Body of pancreas (tissue), 4 donors: ENCODE data around the gene CDKN1C. TPM values are rescaled to one million over a fixed set of nuclear protein-coding genes. Genes with fewer than 3 reads are reported as not detected.

Source experiments
- ATAC-seq: fragments of 150-250 bp; one replicate; pipeline ENCODE4 v1.9.1; 2016
- DNase-seq, 4 donors: peaks; one replicate each; pipeline ENCODE4 v3.0.0-alpha.2; 2019
- H3K27ac ChIP-seq, 4 donors: fragments of 200-600 bp; sonication (generic); 1 replicate in 3 of 4; 2 replicates in 1 of 4; pipeline versions ENCODE4 v1.5.1 to v1.6.1; 2016 to 2019; ENCODE audit warnings: mild to moderate bottlenecking in 1 of 4, mixed read lengths in 1 of 4, moderate library complexity in 1 of 4
- H3K27me3 ChIP-seq, 2 donors: fragments of 200-600 bp; sonication (generic); one replicate each; pipeline ENCODE4 v1.6.0; 2016; ENCODE audit warnings: mild to moderate bottlenecking in 1 of 2
- H3K36me3 ChIP-seq, 2 donors: fragments of 200-600 bp; sonication (generic); replicated peaks in 1 of 2; 2 replicates each; pipeline ENCODE4 v1.5.1; 2016; ENCODE audit warnings: low read depth in 2 of 2; ENCODE audit not compliant: insufficient read depth in 1 of 2
- H3K4me1 ChIP-seq: fragments of 200-600 bp; sonication (generic); one replicate; pipeline ENCODE4 v1.6.0; 2016
- H3K4me3 ChIP-seq, 2 donors: fragments of 200-600 bp; sonication (generic); 1 replicate in 1 of 2; 2 replicates in 1 of 2; pipeline ENCODE4 v1.5.1; 2016 to 2019
- H3K9me3 ChIP-seq, 3 donors: fragments of 200-600 bp; sonication (generic); 1 replicate in 2 of 3; 2 replicates in 1 of 3; pipeline ENCODE4 v1.5.1; 2016
- CTCF ChIP-seq, 7 experiments: fragments of 450-650 bp in 4 of 7; fragments of 200-600 bp in 3 of 7; sonication (generic) in 3 of 7; IDR thresholded peaks; one replicate each; pipeline ENCODE4 v1.5.1; 2016 to 2019; ENCODE audit warnings: antibody characterized with exemption in 7 of 7
- POLR2A ChIP-seq, 3 donors: fragments of 450-650 bp; IDR thresholded peaks; one replicate each; pipeline ENCODE4 v1.6.1; 2016; ENCODE audit warnings: antibody characterized with exemption in 3 of 3, mild to moderate bottlenecking in 2 of 3
- WGBS, 2 donors: methylation state at CpG; one replicate each; pipeline ENCODE4 v1.1.5; 2017; 5-methylcytosine and 5-hydroxymethylcytosine counted together
- intact Hi-C: fragments of 100-400 bp; cut with DNase I; formaldehyde crosslinking; loops from one replicate; pipeline ENCODE4 v1.15.1; 2023
- total RNA-seq, 2 donors: library from RNA; depleted of rRNA; stranded (reverse); fragments of >200 nt; gene quantifications; one replicate each; pipeline ENCODE4 v1.1.0, GENCODE V29; 2016

The CDKN1C gene
- total RNA-seq, 2 donors from 2014 or later = 35.3 to 231 TPM

- TF ChIP-seq POLR2A (IDR thresholded peaks at IDR 0.05) = no peak
- TF ChIP-seq CTCF (IDR thresholded peaks at IDR 0.05) = no peak
- H3K27me3 ChIP-seq = no peaks in the 10 kb centered on the region
- H3K36me3 ChIP-seq = no peaks in the 10 kb centered on the region
- no peaks in the 10 kb centered on the region for H3K9me3 ChIP-seq
- H3K4me3 ChIP-seq = no peak overlapping the region
- intact Hi-C loops = no loop called here
- peaks cover 17% of the 10 kb centered on the region for H3K4me1 ChIP-seq
- H3K27ac ChIP-seq = no peak overlapping the region
- ATAC-seq = no peak
- WGBS, 2 donors = 91 to 92% methylated on average over 13 to 16 of the region's 16 CpGs
- DNase-seq = no peak
Observed at GRCh38 chr11:2916892-2917645, 31.5 kb upstream of the CDKN1C start.

GRCh38 chr11:2916114-2916891 lies 30.7 kb upstream of the CDKN1C start:
- peaks cover 24% of the 10 kb centered on the region for H3K4me1 ChIP-seq
- H3K4me3 ChIP-seq = no peak overlapping the region
- H3K9me3 ChIP-seq = no peaks in the 10 kb centered on the region
- intact Hi-C loops = no loop called here
- no peaks in the 10 kb centered on the region for H3K27me3 ChIP-seq
- 81 to 90% methylated on average over 4 to 20 of the region's 20 CpGs for WGBS, 2 donors
- DNase-seq = no peak
- no peak overlapping the region for H3K27ac ChIP-seq
- no peak for TF ChIP-seq CTCF (IDR thresholded peaks at IDR 0.05)
- no peak for TF ChIP-seq POLR2A (IDR thresholded peaks at IDR 0.05)
- H3K36me3 ChIP-seq = no peaks in the 10 kb centered on the region
- ATAC-seq = no peak

- peaks cover 31% of the 10 kb centered on the region for H3K4me1 ChIP-seq
- no peak for DNase-seq
- H3K36me3 ChIP-seq = no peaks in the 10 kb centered on the region
- no peak for ATAC-seq
- TF ChIP-seq CTCF (IDR thresholded peaks at IDR 0.05) = no peak
- TF ChIP-seq POLR2A (IDR thresholded peaks at IDR 0.05) = no peak
- intact Hi-C loops = no loop called here
- WGBS, 2 donors = 85 to 89% methylated on average over 9 to 11 of the region's 11 CpGs
- H3K27me3 ChIP-seq = no peaks in the 10 kb centered on the region
- no peak overlapping the region for H3K27ac ChIP-seq
- no peaks in the 10 kb centered on the region for H3K9me3 ChIP-seq
- H3K4me3 ChIP-seq = no peak overlapping the region
Observed at GRCh38 chr11:2915473-2915872, 29.9 kb upstream of the CDKN1C start.

- no peak for ATAC-seq
Observed at GRCh38 chr11:2914455-2915195, 29.1 kb upstream of the CDKN1C start.

More at GRCh38 chr11:2914455-2915195, 29.1 kb upstream of the CDKN1C start:
- Histone ChIP-seq H3K36me3 (no peaks in the 10 kb centered on the region), H3K27ac (no peak overlapping the region), H3K27me3 (no peaks in the 10 kb centered on the region), H3K4me3 (no peak overlapping the region), H3K9me3 (no peaks in the 10 kb centered on the region), H3K4me1 (peaks cover 31% of the 10 kb centered on the region)
- TF ChIP-seq POLR2A (IDR thresholded peaks at IDR 0.05) = no peak
- no peak for TF ChIP-seq CTCF (IDR thresholded peaks at IDR 0.05)
- no peak for DNase-seq
- intact Hi-C loops = no loop called here
- WGBS, 2 donors = 79 to 85% methylated on average over 6 to 18 of the region's 18 CpGs
